ENCODE results near the gene POLA2. TPM values are rescaled to one million over a fixed set of nuclear protein-coding genes. Genes with fewer than 3 reads are reported as not detected.

The POLA2 gene
- total RNA-seq, 2 donors from 2014 or later: 5.6 to 13.5 TPM

GRCh38 chr11:65308281-65308891 is 46.6 kb downstream of the POLA2 start:
- TF ChIP-seq CTCF (IDR thresholded peaks at IDR 0.05): no peak
- ATAC-seq (ENCODE audit: insufficient number of reproducible peaks, low FRiP score, low read depth): no peak
- H3K27me3 ChIP-seq (replicated peaks; ENCODE audit: insufficient read depth): no peaks in the 10 kb centered on the region
- H3K9me3 ChIP-seq: no peaks in the 10 kb centered on the region
- H3K4me3 ChIP-seq: no peak overlapping the region
- H3K36me3 ChIP-seq: no peaks in the 10 kb centered on the region
- peaks cover 4 to 18% of the 10 kb centered on the region in 2 donors for H3K4me1 ChIP-seq (ENCODE audit: control insufficient read depth in 1 of 2, low read depth in 2 of 2)
- DNase-seq (ENCODE audit: low spot score): no peak
- H3K27ac ChIP-seq: no peak overlapping the region

- H3K9me3 ChIP-seq: no peaks in the 10 kb centered on the region
- H3K4me3 ChIP-seq: no peak overlapping the region
- H3K4me1 ChIP-seq (ENCODE audit: control insufficient read depth in 1 of 2, low read depth in 2 of 2): peaks cover 4 to 23% of the 10 kb centered on the region in 2 donors
- ATAC-seq (ENCODE audit: insufficient number of reproducible peaks, low FRiP score, low read depth) (no peak), DNase-seq (ENCODE audit: low spot score) (no peak)
- no peaks in the 10 kb centered on the region for H3K36me3 ChIP-seq
- no peak for TF ChIP-seq CTCF (IDR thresholded peaks at IDR 0.05)
- no peaks in the 10 kb centered on the region for H3K27me3 ChIP-seq (replicated peaks; ENCODE audit: insufficient read depth)
- no peak overlapping the region for H3K27ac ChIP-seq
These were observed 47.2 kb downstream of the POLA2 start for GRCh38 chr11:65309006-65309405.

DNA sequence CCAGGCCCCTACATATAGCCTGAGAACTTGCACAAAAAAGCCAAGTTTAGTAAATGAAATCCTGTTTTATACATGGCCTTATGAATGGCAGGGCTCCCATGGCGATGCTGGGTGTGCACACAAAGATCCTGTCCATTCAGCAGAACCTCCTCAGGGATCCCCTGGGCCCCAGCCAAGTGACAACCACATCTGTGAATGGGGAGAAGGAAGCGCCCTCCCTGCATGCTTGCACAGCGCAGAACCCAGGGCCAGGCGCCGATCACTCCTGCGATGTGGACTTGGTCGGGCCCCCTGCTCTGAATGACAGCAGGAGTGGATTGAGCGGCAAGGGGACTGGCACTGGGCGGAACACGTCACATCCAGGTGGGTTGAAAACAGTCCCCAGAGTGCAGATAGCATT is 48.5 kb downstream of the POLA2 start:
- no peak for DNase-seq (ENCODE audit: low spot score)

DNA sequence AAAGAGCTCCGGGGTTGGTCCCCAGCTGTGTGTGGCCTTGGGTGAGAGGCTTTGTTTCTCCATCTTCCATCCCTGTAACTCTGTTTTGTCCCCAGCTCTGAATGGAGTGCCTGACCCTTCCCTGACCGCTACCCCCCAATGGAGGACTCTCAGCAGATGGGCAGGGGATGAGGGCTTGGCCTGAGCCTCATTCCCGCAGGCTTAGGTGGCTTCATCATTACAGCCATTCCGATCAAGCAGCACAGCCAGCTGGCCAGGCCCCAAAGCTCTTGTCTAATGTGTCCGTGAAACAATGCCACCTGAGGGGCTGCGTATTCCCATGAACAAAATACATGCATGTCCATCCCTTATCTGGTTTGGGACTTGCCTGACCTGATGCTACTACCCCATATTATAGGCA is 49.0 kb downstream of the POLA2 start:
- Histone ChIP-seq H3K27me3 (replicated peaks; ENCODE audit: insufficient read depth) (no peaks in the 10 kb centered on the region), H3K4me3 (no peak overlapping the region), H3K36me3 (no peaks in the 10 kb centered on the region), H3K4me1 (ENCODE audit: control insufficient read depth in 1 of 2, low read depth in 2 of 2) (peaks cover 0 to 22% of the 10 kb centered on the region in 2 donors), H3K9me3 (no peaks in the 10 kb centered on the region), H3K27ac (no peak overlapping the region)
- DNase-seq (ENCODE audit: low spot score): no peak
- no peak for ATAC-seq (ENCODE audit: insufficient number of reproducible peaks, low FRiP score, low read depth)
- TF ChIP-seq CTCF (IDR thresholded peaks at IDR 0.05): no peak

More for the DNA sequence above, 48.5 kb downstream of the POLA2 start:
- no peak for ATAC-seq (ENCODE audit: insufficient number of reproducible peaks, low FRiP score, low read depth)
- TF ChIP-seq CTCF (IDR thresholded peaks at IDR 0.05): no peak
- no peak overlapping the region for H3K4me3 ChIP-seq
- no peaks in the 10 kb centered on the region for H3K27me3 ChIP-seq (replicated peaks; ENCODE audit: insufficient read depth)
- H3K36me3 ChIP-seq: no peaks in the 10 kb centered on the region
- H3K27ac ChIP-seq: no peak overlapping the region
- peaks cover 2 to 24% of the 10 kb centered on the region in 2 donors for H3K4me1 ChIP-seq (ENCODE audit: control insufficient read depth in 1 of 2, low read depth in 2 of 2)
- H3K9me3 ChIP-seq: no peaks in the 10 kb centered on the region

- H3K4me1 ChIP-seq (ENCODE audit: control insufficient read depth in 1 of 2, low read depth in 2 of 2): peaks cover 0 to 22% of the 10 kb centered on the region in 2 donors
- DNase-seq (ENCODE audit: low spot score) (no peak), ATAC-seq (ENCODE audit: insufficient number of reproducible peaks, low FRiP score, low read depth) (no peak)
- no peaks in the 10 kb centered on the region for H3K36me3 ChIP-seq
- TF ChIP-seq CTCF (IDR thresholded peaks at IDR 0.05): no peak
- H3K4me3 ChIP-seq: no peak overlapping the region
- no peak overlapping the region for H3K27ac ChIP-seq
- no peaks in the 10 kb centered on the region for H3K9me3 ChIP-seq
- H3K27me3 ChIP-seq (replicated peaks; ENCODE audit: insufficient read depth): no peaks in the 10 kb centered on the region
These were observed 49.5 kb downstream of the POLA2 start for GRCh38 chr11:65311170-65311678.

Data from thoracic aorta (tissue), 2 donors.